H1 (cell line): ENCODE measurements around the gene PKIB. TPM values are rescaled to one million over a fixed set of nuclear protein-coding genes. Genes with fewer than 3 reads are reported as not detected.

Experiments
- CTCF ChIA-PET: fragments of 300-600 bp; sonication (Branson Sonifier 250); formaldehyde crosslinking; loops from one replicate; lab custom pipeline; 2021; ENCODE audit not compliant: partially characterized antibody; lab: Charles Lee
- POLR2A ChIA-PET: fragments of 300-600 bp; sonication (Branson Sonifier 250); formaldehyde crosslinking; loops from one replicate; lab custom pipeline; 2021; ENCODE audit warnings: inconsistent platforms; ENCODE audit not compliant: partially characterized antibody; lab: Charles Lee
- DNase-seq, 2 experiments: peaks; one replicate each; pipeline versions ENCODE4 v3.0.0 to v3.0.0-alpha.2; 2010 to 2022; ENCODE audit warnings: low spot score in 2 of 2, low read depth in 1 of 2, mixed read lengths in 1 of 2
- FAIRE-seq: peaks from 2 replicates; lab custom pipeline; 2011; peaks lifted over from hg19 to GRCh38; lab: Jason Lieb, UNC
- H2AFZ ChIP-seq: 2 replicates; pipeline ENCODE4 v1.8.1; 2012; ENCODE audit warnings: low read length, inconsistent platforms
- H2AK5ac ChIP-seq: 2 replicates; pipeline ENCODE4 v1.6.1; 2013; ENCODE audit warnings: low read depth, low read length
- H2BK120ac ChIP-seq: replicated peaks from 2 replicates; pipeline ENCODE3; 2013; ENCODE audit warnings: low read depth, low read length, inconsistent platforms
- H2BK12ac ChIP-seq: 2 replicates; pipeline ENCODE4 v1.6.1; 2013; ENCODE audit warnings: low read depth, low read length
- H2BK15ac ChIP-seq: 2 replicates; pipeline ENCODE4 v1.6.1; 2013; ENCODE audit warnings: low read length
- H2BK20ac ChIP-seq: 2 replicates; pipeline ENCODE4 v1.6.1; 2013; ENCODE audit warnings: low read length
- H2BK5ac ChIP-seq: 2 replicates; pipeline ENCODE4 v1.6.1; 2013; ENCODE audit warnings: low read depth, low read length
- H3K14ac ChIP-seq: 2 replicates; pipeline ENCODE4 v1.6.1; 2013; ENCODE audit warnings: inconsistent platforms; ENCODE audit not compliant: insufficient read length
- H3K18ac ChIP-seq: 2 replicates; pipeline ENCODE4 v1.6.1; 2013; ENCODE audit warnings: low read length; ENCODE audit errors: extremely low read depth
- H3K23ac ChIP-seq: 2 replicates; pipeline ENCODE4 v1.6.1; 2013; ENCODE audit warnings: inconsistent platforms; ENCODE audit not compliant: insufficient read length
- H3K23me2 ChIP-seq: 2 replicates; pipeline ENCODE4 v1.6.1; 2013; ENCODE audit warnings: low read depth, low read length
- H3K27ac ChIP-seq: 2 replicates; pipeline ENCODE4 v1.6.1; 2011; ENCODE audit warnings: low read depth, low read length, inconsistent platforms
- H3K27me3 ChIP-seq, 4 experiments: replicated peaks in 1 of 4; 1 replicate in 1 of 4; 2 replicates in 3 of 4; pipeline versions ENCODE4 v1.6.1 to v1.8.1; 2011 to 2013; ENCODE audit warnings: low read length in 3 of 4, mild to moderate bottlenecking in 3 of 4, inconsistent platforms in 2 of 4, mixed read lengths in 2 of 4, moderate library complexity in 1 of 4; ENCODE audit not compliant: control insufficient read depth in 3 of 4, insufficient read depth in 3 of 4; ENCODE audit errors: extremely low read depth in 1 of 4
- H3K36me3 ChIP-seq, 4 experiments: 2 replicates each; pipeline versions ENCODE4 v1.6.1 to v1.8.1; 2011 to 2013; ENCODE audit warnings: mild to moderate bottlenecking in 4 of 4, low read length in 3 of 4, moderate library complexity in 2 of 4, control low read depth in 1 of 4, inconsistent platforms in 1 of 4; ENCODE audit not compliant: insufficient read depth in 4 of 4, control insufficient read depth in 2 of 4
- H3K4ac ChIP-seq: replicated peaks from 2 replicates; pipeline ENCODE3; 2013; ENCODE audit warnings: low read length, low read depth, mixed read lengths, inconsistent platforms; ENCODE audit not compliant: insufficient read length
- H3K4me1 ChIP-seq, 4 experiments: replicated peaks in 1 of 4; 1 replicate in 1 of 4; 2 replicates in 3 of 4; pipeline versions ENCODE4 v1.6.1 to v1.8.1; 2011 to 2013; ENCODE audit warnings: low read length in 3 of 4, inconsistent platforms in 2 of 4, mixed read lengths in 1 of 4; ENCODE audit not compliant: insufficient read depth in 4 of 4, control insufficient read depth in 3 of 4
- H3K4me2 ChIP-seq, 2 experiments: 2 replicates each; pipeline versions ENCODE4 v1.6.1 to v1.8.1; 2011 to 2013; ENCODE audit warnings: low read depth in 2 of 2, low read length in 2 of 2, control low read depth in 1 of 2, inconsistent platforms in 1 of 2, mild to moderate bottlenecking in 1 of 2; ENCODE audit not compliant: insufficient read depth in 1 of 2
- H3K4me3 ChIP-seq, 4 experiments: fragments of 200-600, 300-600 bp in 1 of 4; sonication (generic), shearing (Covaris generic), sonication (Bioruptor Twin) in 1 of 4; 2 replicates each; pipeline versions ENCODE4 v1.5.1 to v1.8.1; 2011 to 2016; ENCODE audit warnings: low read length in 4 of 4, low read depth in 3 of 4, control low read depth in 2 of 4, inconsistent platforms in 2 of 4, mild to moderate bottlenecking in 2 of 4, mixed read lengths in 1 of 4, moderate library complexity in 1 of 4; ENCODE audit not compliant: insufficient read depth in 2 of 4; ENCODE audit errors: extremely low read depth in 1 of 4
- H3K56ac ChIP-seq: replicated peaks from 2 replicates; pipeline ENCODE3; 2013; ENCODE audit warnings: low read depth, mild to moderate bottlenecking, mixed read lengths, low read length, inconsistent platforms; ENCODE audit not compliant: insufficient read length
- H3K79me1 ChIP-seq: 2 replicates; pipeline ENCODE4 v1.6.1; 2013; ENCODE audit warnings: low read depth, low read length, control low read depth
- H3K79me2 ChIP-seq, 2 experiments: 2 replicates each; pipeline versions ENCODE4 v1.6.1 to v1.8.1; 2012 to 2013; ENCODE audit warnings: low read length in 2 of 2, mild to moderate bottlenecking in 2 of 2, inconsistent platforms in 1 of 2; ENCODE audit not compliant: insufficient read depth in 2 of 2, control insufficient read depth in 1 of 2
- H3K9ac ChIP-seq, 4 experiments: replicated peaks in 1 of 4; 1 replicate in 1 of 4; 2 replicates in 3 of 4; pipeline versions ENCODE4 v1.6.1 to v1.8.1; 2011 to 2013; ENCODE audit warnings: low read depth in 3 of 4, low read length in 3 of 4, control low read depth in 2 of 4, mild to moderate bottlenecking in 2 of 4, moderate library complexity in 2 of 4, inconsistent platforms in 1 of 4; ENCODE audit errors: extremely low read depth in 1 of 4
- H3K9me3 ChIP-seq, 2 experiments: 2 replicates each; pipeline versions ENCODE4 v1.6.1 to v1.8.1; 2012 to 2013; ENCODE audit warnings: mild to moderate bottlenecking in 2 of 2, moderate library complexity in 2 of 2, control low read depth in 1 of 2, inconsistent platforms in 1 of 2, low read depth in 1 of 2, low read length in 1 of 2, mixed read lengths in 1 of 2; ENCODE audit not compliant: insufficient read depth in 2 of 2
- H4K20me1 ChIP-seq, 2 experiments: replicated peaks in 1 of 2; 2 replicates each; pipeline versions ENCODE3 to v1.8.1; 2011 to 2013; ENCODE audit warnings: inconsistent platforms in 2 of 2, low read length in 2 of 2, mild to moderate bottlenecking in 1 of 2; ENCODE audit not compliant: insufficient read depth in 2 of 2, control insufficient read depth in 1 of 2
- H4K5ac ChIP-seq: 2 replicates; pipeline ENCODE4 v1.6.1; 2013; ENCODE audit warnings: low read length, low read depth, mixed read lengths, inconsistent platforms; ENCODE audit not compliant: insufficient read length
- H4K8ac ChIP-seq: 2 replicates; pipeline ENCODE4 v1.8.0; 2013; ENCODE audit warnings: mild to moderate bottlenecking, moderate library complexity, low read length, inconsistent platforms; ENCODE audit not compliant: insufficient read depth; ENCODE audit errors: extremely low read depth
- H4K91ac ChIP-seq: replicated peaks from 2 replicates; pipeline ENCODE3; 2013; ENCODE audit warnings: low read length, mixed read lengths, inconsistent platforms; ENCODE audit not compliant: insufficient read length
- BRCA1 ChIP-seq: IDR thresholded peaks from 2 replicates; pipeline ENCODE4 v1.6.1; 2012; ENCODE audit warnings: low read depth, low read length, improper control_type of control experiment
- RBBP5 ChIP-seq: IDR thresholded peaks from 2 replicates; pipeline ENCODE4 v1.7.1; 2012; ENCODE audit warnings: low read depth, mild to moderate bottlenecking, inconsistent platforms, low read length, moderate library complexity, borderline replicate concordance
- SIN3A ChIP-seq, 2 experiments: IDR thresholded peaks in 1 of 2; conservative IDR thresholded peaks in 1 of 2; 2 replicates each; pipeline ENCODE4 v1.6.1; 2011 to 2012; ENCODE audit warnings: low read length in 2 of 2, improper control_type of control experiment in 1 of 2, low read depth in 1 of 2, mild to moderate bottlenecking in 1 of 2
- TAF7 ChIP-seq: optimal IDR thresholded peaks from 2 replicates; pipeline ENCODE3; 2011; ENCODE audit warnings: low read depth, mild to moderate bottlenecking, inconsistent platforms, low read length, moderate library complexity, borderline replicate concordance
- TBP ChIP-seq: IDR thresholded peaks from 2 replicates; pipeline ENCODE4 v1.6.1; 2011; ENCODE audit warnings: low read depth, low read length, improper control_type of control experiment
- YY1 ChIP-seq: IDR thresholded peaks from 2 replicates; pipeline ENCODE4 v1.6.1; 2011; ENCODE audit warnings: low read depth, mild to moderate bottlenecking, low read length
- WGBS, 2 experiments: shearing (Covaris generic) in 1 of 2; methylation state at CpG; one replicate each; pipeline versions ENCODE4 v1.1.6 to v1.1.7; 2013 to 2015; ENCODE audit warnings: low lambda C conversion rate in 2 of 2, mixed read lengths in 2 of 2, inconsistent platforms in 1 of 2, low coverage in 1 of 2, missing lambda C conversion rate in 1 of 2; ENCODE audit not compliant: insufficient replicate concordance in 2 of 2, insufficient coverage in 1 of 2, insufficient read length in 1 of 2; ENCODE audit errors: extremely low coverage in 1 of 2, missing lambda C conversion rate in 1 of 2; 5-methylcytosine and 5-hydroxymethylcytosine counted together
- polyA plus RNA-seq, 7 experiments: library from polyadenylated mRNA; depleted of rRNA in 3 of 7; stranded (reverse) in 5 of 7; unstranded in 2 of 7; fragments of >200 nt in 5 of 7; fragments of 200-250 nt in 2 of 7; gene quantifications; 1 replicate in 5 of 7; 2 replicates in 1 of 7; 4 replicates in 1 of 7; pipeline versions ENCODE4 v1.2.1 to v1.2.3, GENCODE V29; 2011 to 2013; ENCODE audit warnings: missing spikeins in 2 of 7, mixed read lengths in 2 of 7
- total RNA-seq: library from RNA; stranded (reverse); fragmentation: NEBNext Ultra II Directional; extraction: Animal tissue kit (Norgen Biotek cat#: 25700); gene quantifications from 2 replicates; pipeline ENCODE4 v1.2.1, GENCODE V29; 2021
- TF ChIP-seq, protein P1 (sequence below): IDR thresholded peaks from 2 replicates; pipeline ENCODE4 v1.6.1; 2012; ENCODE audit warnings: low read length, inconsistent platforms

The PKIB gene
- total and polyA plus RNA-seq, 2 of the 8 experiments (the other 6 are each of a cell fraction or from before 2014, with no cell fraction given): 13.5 to 73.3 TPM

GRCh38 chr6:122622479-122622878, 12.3 kb downstream of the PKIB start:
- Histone ChIP-seq H3K9me3 (no peaks in the 10 kb centered on the region), H3K4me3 (no peak overlapping the region), H3K27ac (no peak overlapping the region), H3K18ac (no peak overlapping the region), H3K14ac (no peak overlapping the region), H3K79me2 (no peaks in the 10 kb centered on the region), H3K9ac (no peak overlapping the region), H3K4me1 (no peaks in the 10 kb centered on the region), H2BK120ac (no peak overlapping the region), H3K56ac (no peak overlapping the region), H3K4me2 (no peak overlapping the region), H3K23ac (no peak overlapping the region), H4K8ac (no peak overlapping the region), H3K36me3 (no peaks in the 10 kb centered on the region), H2AK5ac (no peak overlapping the region), H2BK20ac (no peak overlapping the region), H4K91ac (no peak overlapping the region), H3K27me3 (no peaks in the 10 kb centered on the region), H2BK12ac (no peak overlapping the region), H3K4ac (no peak overlapping the region), H3K79me1 (no peaks in the 10 kb centered on the region), H4K5ac (no peak overlapping the region), H2AFZ (no peak overlapping the region), H2BK5ac (no peak overlapping the region), H3K23me2 (no peaks in the 10 kb centered on the region), H4K20me1 (no peaks in the 10 kb centered on the region), H2BK15ac (no peak overlapping the region)
- DNase-seq (no peak), FAIRE-seq (no peak)
- ChIA-PET CTCF (interaction anchor here (1.7 kb wide), 1 partner anchor 104 kb away, joined by 5 read pairs; no protein-coding TSS in a partner anchor), POLR2A (interaction anchor here (1.1 kb wide), 1 partner anchor 11 kb away, joined by 3 read pairs; no protein-coding TSS in a partner anchor)
- WGBS, 2 experiments: 88% methylated on average over 4 of the region's 4 CpGs; no CpG with 5 or more reads in 1 of the 2 experiments
- TF ChIP-seq SIN3A (conservative IDR thresholded peaks at IDR 0.05 in 1 of 2, IDR thresholded peaks at IDR 0.05 in 1 of 2; ENCODE audit: low read depth in 1 of 2, low read length in 2 of 2) (no peak), TAF7 (no peak), BRCA1 (no peak), YY1 (no peak), TBP (no peak), RBBP5 (no peak)
- TF ChIP-seq, protein P1, sequence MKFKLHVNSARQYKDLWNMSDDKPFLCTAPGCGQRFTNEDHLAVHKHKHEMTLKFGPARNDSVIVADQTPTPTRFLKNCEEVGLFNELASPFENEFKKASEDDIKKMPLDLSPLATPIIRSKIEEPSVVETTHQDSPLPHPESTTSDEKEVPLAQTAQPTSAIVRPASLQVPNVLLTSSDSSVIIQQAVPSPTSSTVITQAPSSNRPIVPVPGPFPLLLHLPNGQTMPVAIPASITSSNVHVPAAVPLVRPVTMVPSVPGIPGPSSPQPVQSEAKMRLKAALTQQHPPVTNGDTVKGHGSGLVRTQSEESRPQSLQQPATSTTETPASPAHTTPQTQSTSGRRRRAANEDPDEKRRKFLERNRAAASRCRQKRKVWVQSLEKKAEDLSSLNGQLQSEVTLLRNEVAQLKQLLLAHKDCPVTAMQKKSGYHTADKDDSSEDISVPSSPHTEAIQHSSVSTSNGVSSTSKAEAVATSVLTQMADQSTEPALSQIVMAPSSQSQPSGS: no peak
